GM12891 (cell line): ENCODE results near the gene CMPK1.
A peak's percentile ranks its signal among the peaks of the same experiment; 100 is the strongest.

Experiments used
- DNase-seq: peaks from one replicate; pipeline ENCODE4 v3.0.0; 2011; ENCODE audit warnings: low spot score; ENCODE audit not compliant: insufficient read length
- FAIRE-seq: peaks from 2 replicates; lab custom pipeline; 2011; peaks lifted over from hg19 to GRCh38; lab: Jason Lieb, UNC
- PAX5 ChIP-seq: IDR thresholded peaks from 2 replicates; pipeline ENCODE4 v1.6.1; 2011; ENCODE audit warnings: low read length, moderate library complexity, mild to moderate bottlenecking; ENCODE audit not compliant: insufficient read depth, severe bottlenecking
- POLR2A ChIP-seq: IDR thresholded peaks from 2 replicates; pipeline ENCODE4 v1.6.1; 2011; ENCODE audit warnings: low read depth, low read length, control low read depth
- POLR2AphosphoS5 ChIP-seq: IDR thresholded peaks from 2 replicates; pipeline ENCODE4 v1.6.1; 2011; ENCODE audit warnings: low read depth, low read length, control low read depth
- POU2F2 ChIP-seq: IDR thresholded peaks from 2 replicates; pipeline ENCODE4 v1.6.1; 2011; ENCODE audit warnings: low read depth, mild to moderate bottlenecking, control low read depth, low read length, moderate library complexity
- SPI1 ChIP-seq: IDR thresholded peaks from 2 replicates; pipeline ENCODE4 v1.6.1; 2011; ENCODE audit warnings: low read depth, low read length, control low read depth
- TAF1 ChIP-seq: IDR thresholded peaks from 2 replicates; pipeline ENCODE4 v1.6.1; 2011; ENCODE audit warnings: low read depth, low read length, control low read depth

CMPK1 gene

DNA sequence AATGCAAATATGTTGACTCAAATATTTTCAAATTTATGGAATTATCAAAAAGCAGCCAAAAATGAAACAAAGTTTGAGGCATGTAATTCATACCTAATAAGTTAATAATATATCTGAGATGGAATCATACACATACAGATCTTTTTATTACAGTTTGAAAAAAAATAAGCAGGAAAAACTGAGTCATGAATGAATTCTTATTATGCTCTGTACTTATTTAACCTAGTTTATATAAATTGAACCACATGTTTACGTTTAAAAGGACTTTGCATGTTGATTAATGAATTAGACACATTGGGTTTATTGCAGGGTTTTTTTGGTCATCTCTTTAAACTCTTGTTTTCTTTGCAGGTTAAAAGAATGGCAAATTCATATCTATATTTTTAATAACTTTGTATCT, 40.9 kb downstream of the CMPK1 start:
- no peak for TF ChIP-seq POU2F2
- TF ChIP-seq POLR2A: no peak
- no peak for TF ChIP-seq SPI1
- TF ChIP-seq POLR2AphosphoS5: no peak
- DNase-seq (no peak), FAIRE-seq (no peak)

- TF ChIP-seq PAX5: no peak
- FAIRE-seq (no peak), DNase-seq (no peak)
Observed at GRCh38 chr1:47378147-47378546, 44.6 kb downstream of the CMPK1 start.

GRCh38 chr1:47380699-47381098, 47.1 kb downstream of the CMPK1 start:
- TF ChIP-seq POLR2AphosphoS5: no peak
- no peak for TF ChIP-seq POLR2A
- no peak for TF ChIP-seq POU2F2
- peak; percentile 31 for FAIRE-seq

DNA sequence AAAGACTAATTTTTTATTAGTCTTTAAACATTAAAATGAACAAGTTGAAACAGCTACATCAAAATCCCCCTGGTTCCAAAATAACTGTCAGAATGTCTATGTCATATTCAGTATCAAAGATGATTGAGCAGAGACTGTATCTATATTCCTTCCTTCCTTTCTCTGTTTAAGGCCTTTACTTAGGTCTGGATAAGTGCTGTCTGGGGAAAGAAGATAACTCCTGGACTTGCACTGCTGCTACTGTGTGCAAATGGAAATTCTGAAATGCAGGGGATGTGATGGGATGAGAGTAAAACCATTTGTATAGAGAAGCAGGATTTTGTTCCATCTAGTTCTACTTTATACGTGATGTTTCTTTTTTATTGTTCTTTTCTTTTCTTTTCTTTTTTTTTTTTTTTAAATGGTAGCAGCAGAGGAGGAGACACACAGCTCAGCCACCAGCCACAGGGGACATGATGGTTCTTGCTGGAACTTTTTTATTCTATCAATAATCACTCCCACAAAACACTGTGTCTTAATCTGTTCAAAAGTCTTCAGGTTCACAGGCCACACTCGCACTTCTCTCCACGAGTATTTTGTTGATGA, 48.9 kb downstream of the CMPK1 start:
- DNase-seq (no peak), FAIRE-seq (no peak)
- TF ChIP-seq POU2F2 (no peak), POLR2AphosphoS5 (no peak), SPI1 (no peak), PAX5 (no peak), TAF1 (no peak), POLR2A (no peak)

More at GRCh38 chr1:47380699-47381098, 47.1 kb downstream of the CMPK1 start:
- no peak for DNase-seq

DNA sequence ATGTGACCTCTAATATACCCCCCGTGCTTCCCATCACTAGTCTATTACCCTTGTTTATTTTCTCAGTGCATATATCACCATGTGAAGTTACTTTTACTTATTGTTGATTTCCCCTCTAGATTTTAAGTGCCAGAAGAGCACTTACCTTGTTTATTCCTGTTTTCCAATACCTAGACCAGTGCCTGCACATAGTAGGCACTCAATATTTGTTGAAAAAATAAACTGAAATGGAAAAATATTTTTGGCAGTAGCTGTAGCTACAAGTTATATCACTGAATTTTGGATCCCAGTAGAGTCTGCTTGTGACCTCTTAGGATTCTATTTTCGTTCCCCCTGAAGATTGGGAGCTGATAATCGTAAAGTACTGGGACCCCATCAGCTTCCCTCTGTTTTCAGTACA, 50.5 kb downstream of the CMPK1 start:
- no peak for DNase-seq
- FAIRE-seq: no peak
- no peak for TF ChIP-seq PAX5
- TF ChIP-seq POLR2A: no peak
- TF ChIP-seq SPI1: no peak
- no peak for TF ChIP-seq POLR2AphosphoS5
- TF ChIP-seq POU2F2: no peak
- no peak for TF ChIP-seq TAF1

DNA sequence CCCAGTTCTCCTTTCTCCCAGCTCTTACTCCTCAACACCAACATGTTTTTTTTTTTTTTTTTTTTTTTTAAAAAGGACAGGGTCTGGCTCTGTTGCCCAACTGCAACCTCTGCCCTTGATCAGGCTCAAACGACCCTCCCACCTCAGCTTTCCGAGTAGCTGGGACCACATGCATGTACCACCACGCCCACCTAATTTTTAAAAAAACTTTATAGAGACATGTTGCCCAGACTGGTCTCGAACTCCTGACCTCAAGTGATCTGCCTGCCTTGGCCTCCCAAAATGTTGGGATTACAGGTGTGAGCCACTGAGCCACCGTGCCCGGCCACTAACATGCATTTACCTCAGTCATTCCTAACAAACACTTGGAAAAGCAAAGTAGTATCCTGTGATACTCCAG, 51.4 kb downstream of the CMPK1 start:
- DNase-seq: no peak
- TF ChIP-seq TAF1 (no peak), POLR2AphosphoS5 (no peak), SPI1 (no peak), POLR2A (no peak), POU2F2 (no peak), PAX5 (no peak)
- FAIRE-seq: no peak

DNA sequence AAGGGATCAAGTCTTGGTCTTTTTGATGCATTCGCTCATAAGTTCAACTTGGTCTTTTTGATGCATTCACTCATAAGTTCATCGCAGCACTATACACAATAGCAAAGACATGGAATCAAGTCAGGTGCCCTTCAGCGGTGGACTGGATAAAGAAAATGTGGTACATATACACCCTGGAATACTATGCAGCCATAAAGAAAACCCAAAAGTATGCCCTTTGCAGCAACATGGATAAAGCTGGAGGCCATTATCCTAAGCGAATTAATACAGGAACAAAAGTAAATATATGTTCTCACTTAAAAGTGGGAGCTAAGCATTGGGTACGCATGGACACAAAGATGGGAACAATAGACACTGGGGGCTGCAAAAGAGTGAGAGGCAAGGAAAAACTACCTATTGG, 52.7 kb downstream of the CMPK1 start:
- TF ChIP-seq POU2F2: no peak
- no peak for TF ChIP-seq POLR2AphosphoS5
- no peak for DNase-seq
- FAIRE-seq: no peak

GRCh38 chr1:47388030-47388890, 54.7 kb downstream of the CMPK1 start:
- TF ChIP-seq TAF1: no peak
- no peak for TF ChIP-seq POU2F2
- TF ChIP-seq SPI1: no peak
- no peak for TF ChIP-seq PAX5
- TF ChIP-seq POLR2AphosphoS5: no peak
- no peak for TF ChIP-seq POLR2A
- FAIRE-seq (no peak), DNase-seq (no peak)

GRCh38 chr1:47388891-47389238, 55.3 kb downstream of the CMPK1 start:
- TF ChIP-seq TAF1 (no peak), POLR2A (no peak), SPI1 (no peak), POU2F2 (no peak)
- FAIRE-seq: peak; percentile 95
- DNase-seq: peak; percentile 35

GRCh38 chr1:47389731-47390130, 56.1 kb downstream of the CMPK1 start:
- FAIRE-seq: no peak
- no peak for DNase-seq
- TF ChIP-seq PAX5: no peak

DNA sequence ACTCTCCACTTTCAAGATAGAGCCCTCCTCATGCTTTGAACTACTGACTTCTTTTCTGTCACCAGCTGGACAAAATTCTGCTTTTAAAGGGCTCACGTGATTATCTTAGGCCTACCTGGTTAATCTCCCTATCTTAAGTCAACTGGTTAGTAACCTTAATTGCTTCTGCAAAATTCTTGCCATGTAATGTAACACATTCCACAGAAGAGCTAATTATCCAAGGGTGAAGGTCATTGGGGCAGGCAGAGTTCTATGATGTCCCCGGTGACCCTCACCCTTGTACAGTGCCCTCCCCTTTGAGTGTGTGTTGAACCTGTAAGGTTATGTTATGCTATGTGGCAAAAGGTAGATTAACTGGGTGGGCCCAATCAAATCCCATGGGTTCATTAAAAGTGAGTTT, 57.3 kb downstream of the CMPK1 start:
- no peak for DNase-seq
- TF ChIP-seq POU2F2: no peak
- TF ChIP-seq SPI1: no peak
- TF ChIP-seq PAX5: no peak
- TF ChIP-seq POLR2AphosphoS5: no peak
- TF ChIP-seq TAF1: no peak
- no peak for TF ChIP-seq POLR2A
- no peak for FAIRE-seq
